ENCODE measurements around the gene ADAMTS7.
"Not testable (repeated sequence)": the region's sequence is repeated elsewhere in the genome, so short reads cannot be mapped to it uniquely, and the experiment has no call there.

Gene ADAMTS7

DNA sequence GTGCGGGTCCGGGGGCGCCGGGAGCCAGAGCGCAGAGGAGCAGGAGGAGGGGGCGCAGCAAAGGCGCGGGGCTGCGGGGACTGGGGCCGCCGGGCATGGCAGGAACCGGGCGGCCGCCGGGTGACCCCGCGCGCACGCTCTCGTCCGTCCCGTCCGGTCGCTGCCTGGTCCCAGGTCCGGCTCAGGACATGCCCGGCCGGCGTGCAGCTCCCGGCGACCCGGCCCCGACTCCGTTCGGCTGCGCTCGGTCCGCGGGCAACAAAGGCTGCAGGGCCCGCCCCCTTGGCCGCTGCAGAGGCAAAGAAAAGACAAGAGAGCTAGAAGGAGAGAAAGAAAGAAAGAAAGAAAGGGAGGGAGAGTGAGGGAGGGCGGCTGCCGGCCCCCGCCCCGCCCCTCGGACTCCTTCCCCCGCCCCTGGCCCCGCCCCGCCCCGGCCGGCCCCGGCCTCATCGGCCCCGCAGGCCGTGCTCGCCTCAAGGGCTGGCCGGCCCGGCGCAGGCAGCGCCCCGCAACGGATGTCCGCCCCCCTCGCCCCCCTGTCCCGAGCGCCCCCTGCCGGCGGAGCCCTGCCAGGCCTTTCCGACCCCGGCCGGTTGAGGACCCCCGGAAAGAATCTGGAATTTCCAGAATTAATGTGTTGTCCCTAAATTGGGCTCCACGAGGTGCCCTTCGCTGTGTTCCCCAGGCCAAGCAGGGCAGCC is at the start of gene ADAMTS7:
Gene ADAMTS7, minus strand, starts transcription at position 341 of the 701 bp plus-strand sequence. Its CDS starts 244 bp downstream, at position 97.
- DNase-seq (ENCODE audit: low spot score), result no peak

- peak; percentile 73 for DNase-seq (ENCODE audit: low spot score)
Measured at GRCh38 chr15:78859971-78860719, 48.9 kb upstream of the ADAMTS7 start.

- DNase-seq (ENCODE audit: low spot score), result no peak
Measured at GRCh38 chr15:78855746-78856145, 44.5 kb upstream of the ADAMTS7 start.

DNA sequence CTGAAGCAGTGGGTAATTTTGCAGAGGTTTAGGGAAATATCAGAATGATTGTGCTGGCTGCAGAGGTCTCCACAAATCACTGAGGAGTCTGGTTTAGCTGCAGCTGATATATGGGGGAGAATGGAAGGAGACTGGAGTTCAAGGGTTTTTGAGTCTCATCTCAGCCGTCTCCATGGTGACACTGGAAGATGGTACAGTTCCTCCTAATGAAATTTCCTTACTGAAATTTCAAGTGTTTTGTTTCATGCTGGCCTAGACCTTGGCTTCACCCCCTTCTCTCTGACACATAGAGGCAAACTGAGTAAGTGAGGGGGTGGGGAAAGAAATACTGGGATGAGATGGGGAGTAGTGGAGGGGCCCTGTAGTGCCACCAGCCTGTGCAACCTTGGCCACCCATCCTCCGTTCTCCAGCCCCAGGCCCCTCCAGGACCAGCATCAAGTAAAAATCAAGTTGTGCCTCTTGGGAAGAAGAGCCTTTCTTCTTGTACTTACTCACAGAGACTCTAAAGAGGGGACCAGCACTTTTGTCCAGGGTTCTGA is 43.6 kb upstream of the ADAMTS7 start:
- no peak for DNase-seq (ENCODE audit: low spot score)

DNA sequence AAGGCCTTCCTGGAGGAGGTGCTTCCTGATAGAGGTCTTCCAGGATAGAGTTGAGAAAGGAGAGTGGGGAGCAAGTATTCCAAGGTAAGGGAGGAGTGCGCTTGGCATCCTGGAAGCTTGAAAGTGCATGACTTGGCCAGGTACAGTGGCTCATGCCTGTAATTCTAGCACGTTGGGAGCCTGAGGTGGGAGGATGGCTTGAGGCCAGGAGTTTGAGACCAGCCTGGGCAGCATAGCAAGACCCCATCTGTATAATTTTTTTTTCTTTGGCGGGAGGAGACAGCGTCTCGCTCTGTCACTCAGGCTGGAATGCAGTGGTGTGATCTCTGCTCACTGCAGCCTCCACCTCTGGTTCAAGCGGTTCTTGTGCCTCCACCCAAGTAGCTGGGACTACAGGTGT is 42.2 kb upstream of the ADAMTS7 start:
- DNase-seq (ENCODE audit: low spot score), result no peak

- no peak for DNase-seq (ENCODE audit: low spot score)
Measured at GRCh38 chr15:78850941-78851755, 39.9 kb upstream of the ADAMTS7 start.

- no peak for DNase-seq (ENCODE audit: low spot score)
Measured at GRCh38 chr15:78850352-78850751, 39.1 kb upstream of the ADAMTS7 start.

DNA sequence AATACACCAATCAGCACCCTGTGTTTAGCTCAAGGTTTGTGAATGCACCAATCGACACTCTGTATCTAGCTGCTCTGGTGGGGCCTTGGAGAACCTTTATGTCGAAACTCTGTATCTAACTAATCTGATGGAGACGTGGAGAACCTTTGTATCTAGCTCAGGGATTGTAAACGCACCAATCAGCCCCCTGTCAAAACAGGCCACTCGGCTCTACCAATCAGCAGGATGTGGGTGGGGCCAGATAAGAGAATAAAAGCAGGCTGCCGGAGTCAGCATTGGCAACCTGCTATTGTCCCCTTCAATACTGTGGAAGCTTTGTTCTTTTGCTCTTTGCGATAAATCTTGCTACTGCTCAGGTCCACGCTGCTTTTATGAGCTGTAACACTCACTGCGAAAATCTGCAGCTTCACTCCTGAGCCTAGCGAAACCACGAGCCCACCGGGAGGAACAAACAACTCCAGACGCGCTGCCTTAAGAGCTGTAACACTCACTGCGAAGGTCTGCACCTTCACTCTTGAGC is 36.2 kb upstream of the ADAMTS7 start:
- not testable (repeated sequence) for DNase-seq (ENCODE audit: low spot score)

GRCh38 chr15:78846906-78847305 is 35.6 kb upstream of the ADAMTS7 start:
- DNase-seq (ENCODE audit: low spot score), result not testable (repeated sequence)

DNA sequence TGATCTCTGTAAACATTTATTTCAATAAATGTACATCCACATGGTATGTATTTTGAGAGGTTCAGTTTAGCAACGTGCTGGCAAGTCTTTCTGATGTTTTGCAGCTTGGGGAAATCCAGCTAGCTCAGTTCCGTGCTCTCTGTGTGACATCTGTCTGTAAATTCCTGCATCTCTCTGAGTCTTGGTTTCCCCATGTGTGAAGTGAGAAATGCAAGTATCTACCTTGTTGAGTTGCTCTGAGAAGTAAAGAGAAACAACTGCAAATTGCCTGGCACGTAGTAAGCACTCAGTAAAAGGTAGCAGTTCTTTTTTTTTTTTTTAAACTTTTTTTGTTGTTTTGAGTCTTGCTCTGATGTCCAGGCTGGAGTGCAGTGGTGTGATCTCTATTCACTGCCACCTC is 31.3 kb upstream of the ADAMTS7 start:
- DNase-seq (ENCODE audit: low spot score), result no peak

GRCh38 chr15:78841891-78842290 is 30.6 kb upstream of the ADAMTS7 start:
- no peak for DNase-seq (ENCODE audit: low spot score)

GRCh38 chr15:78841376-78841706 is 30.1 kb upstream of the ADAMTS7 start:
- no peak for DNase-seq (ENCODE audit: low spot score)

- DNase-seq (ENCODE audit: low spot score), result no peak
Measured at GRCh38 chr15:78840661-78841375, 29.6 kb upstream of the ADAMTS7 start.

DNA sequence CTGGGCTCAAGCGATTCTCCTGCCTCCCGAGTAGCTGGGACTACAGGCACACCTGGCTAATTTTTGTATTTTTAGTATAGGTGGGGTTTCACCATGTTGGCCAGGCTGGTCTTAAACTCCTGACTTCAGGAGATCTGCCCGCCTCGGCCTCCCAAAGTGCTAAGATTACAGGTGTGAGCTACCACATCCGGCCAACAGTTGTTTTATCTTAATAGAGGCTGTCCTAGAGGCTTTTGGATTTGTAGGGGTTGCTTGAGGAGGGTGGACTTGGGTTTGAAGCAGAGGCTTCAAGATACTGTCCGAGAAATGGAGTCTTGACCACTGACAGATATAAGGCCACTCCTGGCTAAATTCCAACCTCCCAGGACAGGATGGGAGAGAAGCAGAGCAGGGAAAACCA is 27.9 kb upstream of the ADAMTS7 start:
- not testable (repeated sequence) for DNase-seq (ENCODE audit: low spot score)

GRCh38 chr15:78838489-78838888 is 27.2 kb upstream of the ADAMTS7 start:
- no peak for DNase-seq (ENCODE audit: low spot score)

DNA sequence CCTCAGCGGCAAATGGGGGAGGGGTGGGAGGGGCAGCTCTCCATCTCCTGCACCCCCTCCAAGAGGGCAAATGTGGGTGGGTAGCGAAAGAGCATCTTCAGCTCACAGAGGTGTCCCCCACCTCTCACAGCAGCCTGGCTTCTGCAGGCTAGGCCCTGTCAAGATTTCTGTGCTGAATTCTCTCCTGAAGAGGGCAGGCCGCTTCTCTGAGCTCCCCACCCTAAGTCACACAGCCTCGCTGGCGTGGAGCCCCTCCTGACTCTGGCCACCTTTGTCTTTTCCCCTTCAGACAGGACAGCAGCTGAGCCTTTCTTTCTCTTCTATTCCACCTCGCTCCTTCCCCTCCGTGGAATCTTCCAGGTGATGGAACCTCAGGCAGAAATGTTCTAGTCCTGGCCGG is 26.3 kb upstream of the ADAMTS7 start:
- no peak for DNase-seq (ENCODE audit: low spot score)

DNA sequence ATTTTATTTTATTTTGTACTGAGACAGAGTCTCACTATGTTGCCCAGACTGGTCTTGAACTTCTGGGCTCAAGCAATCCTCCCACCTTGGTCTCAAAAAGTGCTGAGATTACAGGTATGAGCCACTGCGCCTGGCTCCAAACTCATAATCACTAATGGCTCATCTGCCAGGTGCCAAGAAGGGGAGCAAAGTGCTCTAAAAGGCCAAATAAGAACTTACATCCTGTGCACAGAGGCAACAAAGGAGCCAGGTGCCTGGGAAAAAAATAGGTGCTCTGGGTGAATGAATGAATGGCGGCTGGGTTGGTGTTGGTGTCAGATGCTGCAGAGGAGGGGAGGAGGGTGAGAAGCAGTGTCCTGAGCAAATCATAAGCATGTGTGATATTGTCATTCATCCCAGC is 25.9 kb upstream of the ADAMTS7 start:
- no peak for DNase-seq (ENCODE audit: low spot score)

- DNase-seq (ENCODE audit: low spot score), result no peak
Measured at GRCh38 chr15:78836333-78836732, 25.1 kb upstream of the ADAMTS7 start.

- no peak for DNase-seq (ENCODE audit: low spot score)
Measured at GRCh38 chr15:78831229-78832207, 20.3 kb upstream of the ADAMTS7 start.

DNA sequence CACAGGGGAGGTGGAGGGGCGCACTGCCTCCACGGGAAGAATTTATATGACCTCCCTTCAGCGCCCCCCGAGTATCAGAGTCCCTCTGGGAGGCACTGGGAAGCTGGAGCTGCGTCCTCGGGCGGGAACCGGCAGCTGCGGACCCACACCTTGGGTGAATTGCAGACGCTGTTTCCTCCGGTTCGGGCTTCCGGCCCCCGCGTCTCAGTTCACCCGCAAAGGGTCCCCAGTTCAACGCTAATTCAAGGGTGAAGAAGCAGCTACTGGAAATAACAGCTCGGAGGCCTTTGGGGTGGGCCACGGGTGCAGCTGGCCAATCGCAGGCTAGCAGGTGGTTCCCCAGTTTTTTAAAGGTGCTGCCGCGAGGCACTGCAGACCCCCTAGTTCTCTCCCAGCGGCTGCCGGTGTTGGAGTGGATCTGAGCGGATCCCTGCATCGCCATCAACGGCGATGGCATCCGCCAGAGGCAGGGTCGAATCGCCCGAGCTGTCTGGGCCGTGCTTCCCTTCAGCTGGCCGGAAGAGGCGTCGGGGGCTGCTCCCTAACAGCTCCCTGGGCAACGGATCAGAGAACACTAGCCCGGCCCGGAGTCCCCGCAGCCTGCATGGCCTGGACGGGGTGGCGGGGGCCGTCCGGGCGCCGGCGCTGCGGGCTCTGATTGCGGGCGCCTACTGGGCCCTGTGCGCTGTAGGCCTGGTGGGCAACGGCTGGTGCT is 19.4 kb upstream of the ADAMTS7 start:
- DNase-seq (ENCODE audit: low spot score), result no peak
